WTC11 (cell line): ENCODE data around the gene TAF1L. TPM values are rescaled to one million over a fixed set of nuclear protein-coding genes. Genes with fewer than 3 reads are reported as not detected.
"Not testable (repeated sequence)": the region's sequence is repeated elsewhere in the genome, so short reads cannot be mapped to it uniquely, and the experiment has no call there.

Experiments used
- ATAC-seq: fragments of 200-7000 bp; cut with Tn5 transposase; 2 replicates; pipeline ENCODE4 v1.10.0; 2021; ENCODE audit warnings: mild to moderate bottlenecking, moderate library complexity
- CTCF ChIA-PET: fragments of 300-600 bp; sonication (Branson Sonifier 250); formaldehyde crosslinking; loops from one replicate; lab custom pipeline; 2021; ENCODE audit warnings: antibody characterized with exemption; lab: Charles Lee
- POLR2A ChIA-PET: fragments of 350-600 bp; sonication (Branson Sonifier 250); formaldehyde crosslinking; loops from one replicate; lab custom pipeline; 2021; ENCODE audit warnings: antibody characterized with exemption; lab: Charles Lee
- DNase-seq: peaks from one replicate; pipeline ENCODE4 v3.0.0; 2021; ENCODE audit warnings: low spot score
- H3K27ac Mint-ChIP-seq: 2 replicates; pipeline ENCODE4 v1.8.0; 2021; ENCODE audit warnings: mixed read lengths
- H3K27me3 Mint-ChIP-seq: 2 replicates; pipeline ENCODE4 v1.8.0; 2021; ENCODE audit warnings: low read depth, mild to moderate bottlenecking, moderate library complexity, mixed read lengths
- H3K36me3 Mint-ChIP-seq: 2 replicates; pipeline ENCODE4 v1.8.0; 2021; ENCODE audit warnings: mixed read lengths
- H3K4me1 Mint-ChIP-seq: 2 replicates; pipeline ENCODE4 v1.8.0; 2022; ENCODE audit warnings: mixed read lengths
- H3K4me3 Mint-ChIP-seq: 2 replicates; pipeline ENCODE4 v1.8.0; 2021; ENCODE audit warnings: mild to moderate bottlenecking, moderate library complexity, mixed read lengths
- H3K9me3 Mint-ChIP-seq: 2 replicates; pipeline ENCODE4 v1.8.0; 2021; ENCODE audit warnings: mixed read lengths
- ATF1 ChIP-seq: sonication (generic); formaldehyde crosslinking; IDR thresholded peaks from 2 replicates; pipeline ENCODE4 v1.8.1; 2023; ENCODE audit warnings: mild to moderate bottlenecking, moderate library complexity, missing genetic modification reagents
- ERG ChIP-seq: fragments of 250-450 bp; sonication (Bioruptor Pico); IDR thresholded peaks from 2 replicates; pipeline ENCODE4 v1.8.0; 2021; ENCODE audit warnings: mild to moderate bottlenecking
- GRHL2 ChIP-seq: fragments of 250-450 bp; sonication (Bioruptor Pico); IDR thresholded peaks from 2 replicates; pipeline ENCODE4 v1.8.0; 2022; ENCODE audit warnings: mild to moderate bottlenecking, moderate library complexity; ENCODE audit not compliant: insufficient replicate concordance, severe bottlenecking
- NFE2L1 ChIP-seq: sonication (generic); formaldehyde crosslinking; IDR thresholded peaks from 2 replicates; pipeline ENCODE4 v1.8.1; 2023; ENCODE audit warnings: missing genetic modification reagents
- RORB ChIP-seq: fragments of 250-450 bp; sonication (Bioruptor Pico); IDR thresholded peaks from 2 replicates; pipeline ENCODE4 v1.9.0; 2021; ENCODE audit warnings: mild to moderate bottlenecking
- SMAD4 ChIP-seq: sonication (generic); formaldehyde crosslinking; IDR thresholded peaks from 2 replicates; pipeline ENCODE4 v1.8.0; 2022; ENCODE audit warnings: mild to moderate bottlenecking, missing genetic modification reagents
- SP1 ChIP-seq: sonication (generic); formaldehyde crosslinking; conservative IDR thresholded peaks from 2 replicates; pipeline ENCODE4 v1.8.1; 2022; ENCODE audit warnings: missing genetic modification reagents
- ZNF263 ChIP-seq: sonication (generic); formaldehyde crosslinking; IDR thresholded peaks from 2 replicates; pipeline ENCODE4 v1.8.1; 2022; ENCODE audit warnings: low read depth, mild to moderate bottlenecking, moderate library complexity, missing genetic modification reagents
- ZNF317 ChIP-seq: sonication (generic); formaldehyde crosslinking; IDR thresholded peaks from 2 replicates; pipeline ENCODE4 v1.8.1; 2023; ENCODE audit warnings: low read depth, mild to moderate bottlenecking, moderate library complexity, missing genetic modification reagents, borderline replicate concordance
- ZNF671 ChIP-seq: fragments of 250-450 bp; sonication (Bioruptor Pico); IDR thresholded peaks from 2 replicates; pipeline ENCODE4 v1.8.0; 2021; ENCODE audit warnings: mild to moderate bottlenecking
- total RNA-seq: library from RNA; stranded (reverse); gene quantifications from 3 replicates; pipeline ENCODE4 v1.2.3, GENCODE V29; 2021
- TF ChIP-seq, protein P1 (sequence below): sonication (generic); formaldehyde crosslinking; IDR thresholded peaks from 2 replicates; pipeline ENCODE4 v1.8.1; 2022; ENCODE audit warnings: low read depth, mild to moderate bottlenecking, moderate library complexity, missing genetic modification reagents, borderline replicate concordance
- TF ChIP-seq, protein P2 (sequence below): sonication (generic); formaldehyde crosslinking; IDR thresholded peaks from 2 replicates; pipeline ENCODE4 v1.8.1; 2022; ENCODE audit warnings: low read depth, missing genetic modification reagents, borderline replicate concordance
- TF ChIP-seq, protein P3 (sequence below): sonication (generic); formaldehyde crosslinking; IDR thresholded peaks from 2 replicates; pipeline ENCODE4 v1.8.0; 2022; ENCODE audit warnings: mild to moderate bottlenecking, missing genetic modification reagents
- TF ChIP-seq, protein P4 (sequence below): fragments of 250-450 bp; sonication (Bioruptor Pico); IDR thresholded peaks from 2 replicates; pipeline ENCODE4 v2.1.2; 2022; ENCODE audit warnings: mild to moderate bottlenecking, moderate library complexity
- TF ChIP-seq, protein P5 (sequence below): fragments of 250-450 bp; sonication (Bioruptor Pico); IDR thresholded peaks from 2 replicates; pipeline ENCODE4 v1.9.0; 2021; ENCODE audit warnings: mild to moderate bottlenecking
- TF ChIP-seq, protein P6 (sequence below): fragments of 200-600 bp; IDR thresholded peaks from 2 replicates; pipeline ENCODE4 v1.8.0; 2022; ENCODE audit warnings: antibody characterized with exemption
- TF ChIP-seq, protein P7 (sequence below): sonication (generic); formaldehyde crosslinking; IDR thresholded peaks from 2 replicates; pipeline ENCODE4 v1.8.1; 2023; ENCODE audit warnings: mild to moderate bottlenecking, moderate library complexity, missing genetic modification reagents

The TAF1L gene
- total RNA-seq, 1 experiment from 2014 or later: 0.09 TPM

DNA sequence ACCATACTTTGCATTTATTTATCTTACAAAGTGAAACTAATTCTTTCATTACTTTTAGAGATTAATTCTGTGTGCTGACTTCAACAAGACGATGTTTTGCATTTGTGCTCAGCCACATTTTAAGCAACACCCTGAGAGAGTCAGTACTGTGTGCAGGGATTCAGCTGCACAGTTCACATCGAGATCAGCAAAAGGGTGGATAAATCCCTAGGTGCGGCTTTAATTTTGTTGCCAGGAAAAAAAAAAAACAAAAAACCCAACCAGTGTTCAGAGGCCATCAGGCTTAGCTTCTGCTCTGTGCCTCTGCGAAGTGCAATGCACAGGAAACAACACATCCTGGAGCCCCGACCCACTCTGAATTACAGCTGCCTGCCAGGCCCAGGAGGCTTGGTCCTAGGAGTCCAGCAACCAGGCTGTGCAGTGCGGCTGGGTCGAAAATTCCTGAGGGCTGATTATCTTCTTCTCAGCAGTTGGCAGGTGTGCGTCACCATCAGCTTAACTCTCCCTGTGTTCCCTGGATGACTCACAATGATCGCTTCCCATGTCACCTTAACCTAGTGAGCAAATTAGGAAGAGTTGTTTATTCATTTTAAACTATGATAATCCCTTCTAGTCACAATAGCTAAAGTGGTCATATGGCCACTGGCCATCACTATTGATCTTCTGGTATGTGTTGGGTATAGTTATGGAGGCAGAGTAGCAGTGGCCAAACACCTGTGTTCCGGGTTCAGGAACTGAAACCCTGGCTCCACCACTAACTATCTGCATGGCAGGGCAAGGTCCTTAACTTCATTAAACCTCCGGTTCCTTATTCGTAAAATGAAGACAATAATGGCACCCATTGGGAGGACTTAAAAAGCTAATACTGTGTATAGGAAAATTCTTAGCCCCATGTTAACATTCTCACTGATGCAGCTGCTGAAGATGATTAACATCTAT lies 31.3 kb downstream of the TAF1L start:
- ATAC-seq: no peak
- CTCF ChIA-PET: interaction anchor here (1.0 to 1.6 kb wide), 2 partner anchors 22 to 225 kb away, joined by 3 to 5 read pairs; no protein-coding TSS in a partner anchor
- peaks cover 27% of the 10 kb centered on the region for H3K9me3 Mint-ChIP-seq

DNA sequence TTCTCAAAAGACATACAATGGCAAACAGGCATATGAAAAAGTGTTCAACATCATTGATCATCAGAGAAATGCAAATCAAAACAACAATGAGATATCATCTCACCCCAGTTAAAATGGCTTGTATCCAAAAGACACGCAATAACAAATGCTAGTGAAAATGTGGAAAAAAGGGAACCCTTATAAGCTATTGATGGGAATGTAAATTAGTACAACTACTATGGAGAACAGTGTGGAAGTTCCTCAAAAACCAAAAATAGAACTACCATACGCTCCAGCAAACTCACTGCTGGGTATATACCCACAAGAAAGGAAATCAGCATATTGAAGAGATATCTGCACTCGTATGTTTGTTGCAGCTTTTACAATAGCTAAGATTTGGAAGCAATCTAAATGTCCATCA lies 36.4 kb downstream of the TAF1L start:
- DNase-seq, POLR2A ChIA-PET, H3K4me3 Mint-ChIP-seq, ATAC-seq, H3K27ac Mint-ChIP-seq, H3K27me3 Mint-ChIP-seq, H3K4me1 Mint-ChIP-seq, H3K9me3 Mint-ChIP-seq, H3K36me3 Mint-ChIP-seq: not testable (repeated sequence)
- CTCF ChIA-PET: interaction anchor here (0.6 kb wide), 1 partner anchor 13 kb away, joined by 3 read pairs; no protein-coding TSS in a partner anchor

More for the DNA sequence above, 31.3 kb downstream of the TAF1L start:
- Mint-ChIP-seq H3K27ac (no peak overlapping the region), H3K36me3 (peaks cover 2% of the 10 kb centered on the region; the same call in 1 of the 2 replicates), H3K4me3 (no peak overlapping the region), H3K4me1 (no peaks in the 10 kb centered on the region), H3K27me3 (peaks cover 2% of the 10 kb centered on the region)
- TF ChIP-seq, protein P1, sequence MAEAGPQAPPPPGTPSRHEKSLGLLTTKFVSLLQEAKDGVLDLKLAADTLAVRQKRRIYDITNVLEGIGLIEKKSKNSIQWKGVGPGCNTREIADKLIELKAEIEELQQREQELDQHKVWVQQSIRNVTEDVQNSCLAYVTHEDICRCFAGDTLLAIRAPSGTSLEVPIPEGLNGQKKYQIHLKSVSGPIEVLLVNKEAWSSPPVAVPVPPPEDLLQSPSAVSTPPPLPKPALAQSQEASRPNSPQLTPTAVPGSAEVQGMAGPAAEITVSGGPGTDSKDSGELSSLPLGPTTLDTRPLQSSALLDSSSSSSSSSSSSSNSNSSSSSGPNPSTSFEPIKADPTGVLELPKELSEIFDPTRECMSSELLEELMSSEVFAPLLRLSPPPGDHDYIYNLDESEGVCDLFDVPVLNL (CRISPR knock-in tag): no peak
- no peak for TF ChIP-seq ZNF671 (CRISPR knock-in tag)
- TF ChIP-seq, protein P2, sequence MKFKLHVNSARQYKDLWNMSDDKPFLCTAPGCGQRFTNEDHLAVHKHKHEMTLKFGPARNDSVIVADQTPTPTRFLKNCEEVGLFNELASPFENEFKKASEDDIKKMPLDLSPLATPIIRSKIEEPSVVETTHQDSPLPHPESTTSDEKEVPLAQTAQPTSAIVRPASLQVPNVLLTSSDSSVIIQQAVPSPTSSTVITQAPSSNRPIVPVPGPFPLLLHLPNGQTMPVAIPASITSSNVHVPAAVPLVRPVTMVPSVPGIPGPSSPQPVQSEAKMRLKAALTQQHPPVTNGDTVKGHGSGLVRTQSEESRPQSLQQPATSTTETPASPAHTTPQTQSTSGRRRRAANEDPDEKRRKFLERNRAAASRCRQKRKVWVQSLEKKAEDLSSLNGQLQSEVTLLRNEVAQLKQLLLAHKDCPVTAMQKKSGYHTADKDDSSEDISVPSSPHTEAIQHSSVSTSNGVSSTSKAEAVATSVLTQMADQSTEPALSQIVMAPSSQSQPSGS (CRISPR knock-in tag): no peak
- TF ChIP-seq, protein P3, sequence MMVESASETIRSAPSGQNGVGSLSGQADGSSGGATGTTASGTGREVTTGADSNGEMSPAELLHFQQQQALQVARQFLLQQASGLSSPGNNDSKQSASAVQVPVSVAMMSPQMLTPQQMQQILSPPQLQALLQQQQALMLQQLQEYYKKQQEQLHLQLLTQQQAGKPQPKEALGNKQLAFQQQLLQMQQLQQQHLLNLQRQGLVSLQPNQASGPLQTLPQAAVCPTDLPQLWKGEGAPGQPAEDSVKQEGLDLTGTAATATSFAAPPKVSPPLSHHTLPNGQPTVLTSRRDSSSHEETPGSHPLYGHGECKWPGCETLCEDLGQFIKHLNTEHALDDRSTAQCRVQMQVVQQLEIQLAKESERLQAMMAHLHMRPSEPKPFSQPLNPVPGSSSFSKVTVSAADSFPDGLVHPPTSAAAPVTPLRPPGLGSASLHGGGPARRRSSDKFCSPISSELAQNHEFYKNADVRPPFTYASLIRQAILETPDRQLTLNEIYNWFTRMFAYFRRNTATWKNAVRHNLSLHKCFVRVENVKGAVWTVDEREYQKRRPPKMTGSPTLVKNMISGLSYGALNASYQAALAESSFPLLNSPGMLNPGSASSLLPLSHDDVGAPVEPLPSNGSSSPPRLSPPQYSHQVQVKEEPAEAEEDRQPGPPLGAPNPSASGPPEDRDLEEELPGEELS: no peak
- TF ChIP-seq ZNF317 (CRISPR knock-in tag): no peak
- TF ChIP-seq RORB (CRISPR knock-in tag): no peak
- TF ChIP-seq, protein P4, sequence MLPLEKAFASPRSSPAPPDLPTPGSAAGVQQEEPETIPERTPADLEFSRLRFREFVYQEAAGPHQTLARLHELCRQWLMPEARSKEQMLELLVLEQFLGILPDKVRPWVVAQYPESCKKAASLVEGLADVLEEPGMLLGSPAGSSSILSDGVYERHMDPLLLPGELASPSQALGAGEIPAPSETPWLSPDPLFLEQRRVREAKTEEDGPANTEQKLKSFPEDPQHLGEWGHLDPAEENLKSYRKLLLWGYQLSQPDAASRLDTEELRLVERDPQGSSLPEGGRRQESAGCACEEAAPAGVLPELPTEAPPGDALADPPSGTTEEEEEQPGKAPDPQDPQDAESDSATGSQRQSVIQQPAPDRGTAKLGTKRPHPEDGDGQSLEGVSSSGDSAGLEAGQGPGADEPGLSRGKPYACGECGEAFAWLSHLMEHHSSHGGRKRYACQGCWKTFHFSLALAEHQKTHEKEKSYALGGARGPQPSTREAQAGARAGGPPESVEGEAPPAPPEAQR (CRISPR knock-in tag): no peak
- no peak for TF ChIP-seq SP1 (CRISPR knock-in tag)
- no peak for TF ChIP-seq ATF1 (CRISPR knock-in tag)
- TF ChIP-seq GRHL2 (CRISPR knock-in tag): no peak
- TF ChIP-seq, protein P5, sequence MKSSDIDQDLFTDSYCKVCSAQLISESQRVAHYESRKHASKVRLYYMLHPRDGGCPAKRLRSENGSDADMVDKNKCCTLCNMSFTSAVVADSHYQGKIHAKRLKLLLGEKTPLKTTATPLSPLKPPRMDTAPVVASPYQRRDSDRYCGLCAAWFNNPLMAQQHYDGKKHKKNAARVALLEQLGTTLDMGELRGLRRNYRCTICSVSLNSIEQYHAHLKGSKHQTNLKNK (CRISPR knock-in tag): no peak
- TF ChIP-seq SMAD4: no peak
- TF ChIP-seq, protein P6, sequence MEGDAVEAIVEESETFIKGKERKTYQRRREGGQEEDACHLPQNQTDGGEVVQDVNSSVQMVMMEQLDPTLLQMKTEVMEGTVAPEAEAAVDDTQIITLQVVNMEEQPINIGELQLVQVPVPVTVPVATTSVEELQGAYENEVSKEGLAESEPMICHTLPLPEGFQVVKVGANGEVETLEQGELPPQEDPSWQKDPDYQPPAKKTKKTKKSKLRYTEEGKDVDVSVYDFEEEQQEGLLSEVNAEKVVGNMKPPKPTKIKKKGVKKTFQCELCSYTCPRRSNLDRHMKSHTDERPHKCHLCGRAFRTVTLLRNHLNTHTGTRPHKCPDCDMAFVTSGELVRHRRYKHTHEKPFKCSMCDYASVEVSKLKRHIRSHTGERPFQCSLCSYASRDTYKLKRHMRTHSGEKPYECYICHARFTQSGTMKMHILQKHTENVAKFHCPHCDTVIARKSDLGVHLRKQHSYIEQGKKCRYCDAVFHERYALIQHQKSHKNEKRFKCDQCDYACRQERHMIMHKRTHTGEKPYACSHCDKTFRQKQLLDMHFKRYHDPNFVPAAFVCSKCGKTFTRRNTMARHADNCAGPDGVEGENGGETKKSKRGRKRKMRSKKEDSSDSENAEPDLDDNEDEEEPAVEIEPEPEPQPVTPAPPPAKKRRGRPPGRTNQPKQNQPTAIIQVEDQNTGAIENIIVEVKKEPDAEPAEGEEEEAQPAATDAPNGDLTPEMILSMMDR: no peak
- no peak for TF ChIP-seq NFE2L1 (CRISPR knock-in tag)
- TF ChIP-seq, protein P7, sequence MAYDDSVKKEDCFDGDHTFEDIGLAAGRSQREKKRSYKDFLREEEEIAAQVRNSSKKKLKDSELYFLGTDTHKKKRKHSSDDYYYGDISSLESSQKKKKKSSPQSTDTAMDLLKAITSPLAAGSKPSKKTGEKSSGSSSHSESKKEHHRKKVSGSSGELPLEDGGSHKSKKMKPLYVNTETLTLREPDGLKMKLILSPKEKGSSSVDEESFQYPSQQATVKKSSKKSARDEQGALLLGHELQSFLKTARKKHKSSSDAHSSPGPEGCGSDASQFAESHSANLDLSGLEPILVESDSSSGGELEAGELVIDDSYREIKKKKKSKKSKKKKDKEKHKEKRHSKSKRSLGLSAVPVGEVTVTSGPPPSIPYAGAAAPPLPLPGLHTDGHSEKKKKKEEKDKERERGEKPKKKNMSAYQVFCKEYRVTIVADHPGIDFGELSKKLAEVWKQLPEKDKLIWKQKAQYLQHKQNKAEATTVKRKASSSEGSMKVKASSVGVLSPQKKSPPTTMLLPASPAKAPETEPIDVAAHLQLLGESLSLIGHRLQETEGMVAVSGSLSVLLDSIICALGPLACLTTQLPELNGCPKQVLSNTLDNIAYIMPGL: no peak
- no peak for TF ChIP-seq ZNF263 (CRISPR knock-in tag)
- no peak for TF ChIP-seq ERG (CRISPR knock-in tag)
- no peak for DNase-seq
- POLR2A ChIA-PET: no interaction called here
